Heart left ventricle (tissue), 13 donors: ENCODE measurements around the gene MPDZ.

Experiments used
- POLR2A ChIP-seq, 2 donors: fragments of 450-650 bp; IDR thresholded peaks; one replicate each; pipeline ENCODE4 v1.6.1; 2017; ENCODE audit warnings: antibody characterized with exemption in 2 of 2, mild to moderate bottlenecking in 2 of 2, moderate library complexity in 2 of 2
- TF ChIP-seq, protein P1 (sequence below), 12 donors: fragments of 200-600 bp; sonication (generic) in 4 of 12; IDR thresholded peaks; one replicate each; pipeline versions ENCODE4 v1.5.0 to v1.8.0; 2018 to 2022; ENCODE audit warnings: antibody characterized with exemption in 12 of 12, mild to moderate bottlenecking in 5 of 12
- donor health status: ischemic (EF 13 %, LVEDD 7.1; RV severe dilation, severe dysfunction).
- donor health status: DM: no; HTN: yes; CAD: no.
- donor health status: DM: no; HTN: no; CAD: no.
- donor health status: ischemic (EF 25% LVEDD 6.9; RV normal size, moderate dysfunction).
- donor health status: ischemic (EF 25% LVEDD 5.7; RV mildly dilated, moderate dysfunction).
- donor health status: ischemic (EF 35%, LVEDD 5.7; RV mildly dilated, moderate dysfunction).
- donor health status: nonischemic (EF 11% LVEDD 7.7; RV severe dilation, severe dysfunction).
- donor health status: DM: yes; HTN: yes; CAD: no.
- donor health status: PGD.
- donor health status: ischemic (EF 29% LVEDD 5.4; RV normal size, mild dysfunction).
- donor health status: nonischemic (EF 23%, LVEDD 6.1; RV moderate dilation, normal function).

DNA sequence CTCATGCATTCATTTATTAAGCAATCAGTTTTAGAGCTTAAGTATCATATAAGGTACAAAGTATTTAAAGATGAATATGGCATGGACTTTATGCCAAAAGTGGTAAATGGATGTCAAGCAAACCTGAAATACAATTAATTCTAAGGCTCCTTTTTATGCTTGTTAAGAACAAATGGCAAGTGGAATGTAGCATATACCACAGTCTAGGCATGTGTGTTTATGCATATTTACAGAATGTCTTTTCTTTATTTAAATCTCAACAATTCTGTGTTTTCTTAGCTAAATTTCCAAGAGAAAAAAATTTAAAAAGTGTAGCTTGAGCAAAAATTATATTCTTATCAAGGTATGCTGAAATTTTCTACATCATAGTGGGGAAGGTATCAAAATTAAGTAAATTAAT, 39.8 kb downstream of the MPDZ start:
- TF ChIP-seq POLR2A (IDR thresholded peaks at IDR 0.05), result no peak
- TF ChIP-seq, protein P1, sequence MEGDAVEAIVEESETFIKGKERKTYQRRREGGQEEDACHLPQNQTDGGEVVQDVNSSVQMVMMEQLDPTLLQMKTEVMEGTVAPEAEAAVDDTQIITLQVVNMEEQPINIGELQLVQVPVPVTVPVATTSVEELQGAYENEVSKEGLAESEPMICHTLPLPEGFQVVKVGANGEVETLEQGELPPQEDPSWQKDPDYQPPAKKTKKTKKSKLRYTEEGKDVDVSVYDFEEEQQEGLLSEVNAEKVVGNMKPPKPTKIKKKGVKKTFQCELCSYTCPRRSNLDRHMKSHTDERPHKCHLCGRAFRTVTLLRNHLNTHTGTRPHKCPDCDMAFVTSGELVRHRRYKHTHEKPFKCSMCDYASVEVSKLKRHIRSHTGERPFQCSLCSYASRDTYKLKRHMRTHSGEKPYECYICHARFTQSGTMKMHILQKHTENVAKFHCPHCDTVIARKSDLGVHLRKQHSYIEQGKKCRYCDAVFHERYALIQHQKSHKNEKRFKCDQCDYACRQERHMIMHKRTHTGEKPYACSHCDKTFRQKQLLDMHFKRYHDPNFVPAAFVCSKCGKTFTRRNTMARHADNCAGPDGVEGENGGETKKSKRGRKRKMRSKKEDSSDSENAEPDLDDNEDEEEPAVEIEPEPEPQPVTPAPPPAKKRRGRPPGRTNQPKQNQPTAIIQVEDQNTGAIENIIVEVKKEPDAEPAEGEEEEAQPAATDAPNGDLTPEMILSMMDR (IDR thresholded peaks at IDR 0.05), result no peak
